Inflammatory macrophage treated with lipopolysaccharide for 1 hour (primary cell): Measurements from ENCODE around the gene CRTAC1.

Experiments used
- DNase-seq, 2 donors: peaks; one replicate each; pipeline ENCODE4 v3.0.0-alpha.2; 2020 to 2022

CRTAC1 gene

GRCh38 chr10:98030093-98030821 is at the start of gene CRTAC1:
TSS of gene CRTAC1 (minus strand) at chr10:98030621. CDS start at chr10:98030472, 149 bp downstream.
- DNase-seq = no peak

- DNase-seq = no peak
These were observed 48.4 kb upstream of the CRTAC1 start for GRCh38 chr10:98078774-98079173.

- DNase-seq = no peak
These were observed 46.8 kb upstream of the CRTAC1 start for GRCh38 chr10:98077223-98077622.

- peak in 1 of 2 donors; percentile 35 for DNase-seq
These were observed 45.7 kb upstream of the CRTAC1 start for GRCh38 chr10:98076086-98076485.

GRCh38 chr10:98074315-98074911 is 44.0 kb upstream of the CRTAC1 start:
- peak in 1 of 2 donors; percentile 11 for DNase-seq

- DNase-seq = no peak
These were observed 36.7 kb upstream of the CRTAC1 start for GRCh38 chr10:98067165-98067564.

- no peak for DNase-seq
These were observed 33.3 kb upstream of the CRTAC1 start for GRCh38 chr10:98063740-98064027.

GRCh38 chr10:98062424-98062823 is 32.0 kb upstream of the CRTAC1 start:
- DNase-seq = no peak

- no peak for DNase-seq
These were observed 29.7 kb upstream of the CRTAC1 start for GRCh38 chr10:98060079-98060478.

GRCh38 chr10:98058295-98058694 is 27.9 kb upstream of the CRTAC1 start:
- DNase-seq = no peak

GRCh38 chr10:98055841-98056516 is 25.6 kb upstream of the CRTAC1 start:
- DNase-seq = no peak

- no peak for DNase-seq
These were observed 16.8 kb upstream of the CRTAC1 start for GRCh38 chr10:98047009-98047741.

GRCh38 chr10:98045785-98046389 is 15.5 kb upstream of the CRTAC1 start:
- DNase-seq = peak; percentile 19 to 60

- peak; percentile 22 to 76 for DNase-seq
These were observed 11.1 kb upstream of the CRTAC1 start for GRCh38 chr10:98041352-98042043.

GRCh38 chr10:98039690-98040381 is 9.4 kb upstream of the CRTAC1 start:
- no peak for DNase-seq

GRCh38 chr10:98038288-98038687 is 7.9 kb upstream of the CRTAC1 start:
- DNase-seq = no peak

- DNase-seq = no peak
These were observed 5.2 kb upstream of the CRTAC1 start for GRCh38 chr10:98035599-98035998.

GRCh38 chr10:98033515-98033914 is 3.1 kb upstream of the CRTAC1 start:
- DNase-seq = no peak

GRCh38 chr10:98031440-98031839 is 1.0 kb upstream of the CRTAC1 start:
- no peak for DNase-seq

GRCh38 chr10:98030991-98031431 is 590 bp upstream of the CRTAC1 start:
- no peak for DNase-seq
